CD4-positive, alpha-beta T cell treated with Interleukin-2 at 100 ng/mL for 4 hours (primary cell): ENCODE data around the gene TMEM203.

ENCODE experiments used
- DNase-seq: peaks from one replicate; pipeline ENCODE4 v3.0.0-alpha.2; 2020; ENCODE audit warnings: low spot score

Gene TMEM203

DNA sequence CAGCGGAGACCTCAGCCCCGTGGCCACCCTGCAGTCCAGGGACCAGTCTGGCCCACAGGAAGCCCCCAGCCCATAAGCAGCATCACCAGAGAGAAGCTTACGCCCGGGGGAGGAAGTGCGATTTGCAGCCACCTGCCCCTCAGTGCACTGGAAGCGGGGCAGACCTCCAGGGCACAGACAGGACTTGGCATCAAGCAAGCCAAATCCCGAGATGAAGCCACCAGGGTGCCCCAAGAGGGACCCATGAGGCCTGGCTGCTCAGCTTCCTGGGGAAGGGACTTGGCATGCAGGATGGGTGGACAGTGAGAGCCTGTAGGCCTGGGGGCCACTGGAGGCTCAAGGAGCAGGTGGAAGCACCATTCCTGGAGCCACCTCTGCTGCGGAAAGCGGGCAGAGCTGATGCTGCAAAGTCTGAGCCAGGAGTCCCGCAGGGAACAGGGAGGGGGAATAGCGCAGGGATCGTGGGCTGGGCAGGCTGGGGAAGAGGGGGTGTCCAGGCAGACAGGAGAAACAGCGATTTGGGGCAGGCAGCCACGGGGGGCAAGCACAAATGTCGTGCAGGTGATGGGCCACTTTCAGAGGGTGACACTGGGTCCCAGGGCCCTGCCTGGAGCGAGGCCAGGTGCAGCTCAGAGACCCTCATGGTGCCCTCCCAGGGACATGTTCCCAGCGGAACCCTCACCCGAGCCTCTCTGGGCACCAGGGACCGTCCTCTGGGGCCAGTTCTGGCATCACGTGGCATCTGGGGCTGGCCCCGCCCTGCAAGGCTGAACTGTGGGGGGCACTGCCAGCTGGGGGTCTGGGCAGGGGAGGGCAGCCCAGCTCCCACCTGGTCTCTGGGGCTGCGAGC, 38.8 kb downstream of the TMEM203 start:
- DNase-seq = no peak

DNA sequence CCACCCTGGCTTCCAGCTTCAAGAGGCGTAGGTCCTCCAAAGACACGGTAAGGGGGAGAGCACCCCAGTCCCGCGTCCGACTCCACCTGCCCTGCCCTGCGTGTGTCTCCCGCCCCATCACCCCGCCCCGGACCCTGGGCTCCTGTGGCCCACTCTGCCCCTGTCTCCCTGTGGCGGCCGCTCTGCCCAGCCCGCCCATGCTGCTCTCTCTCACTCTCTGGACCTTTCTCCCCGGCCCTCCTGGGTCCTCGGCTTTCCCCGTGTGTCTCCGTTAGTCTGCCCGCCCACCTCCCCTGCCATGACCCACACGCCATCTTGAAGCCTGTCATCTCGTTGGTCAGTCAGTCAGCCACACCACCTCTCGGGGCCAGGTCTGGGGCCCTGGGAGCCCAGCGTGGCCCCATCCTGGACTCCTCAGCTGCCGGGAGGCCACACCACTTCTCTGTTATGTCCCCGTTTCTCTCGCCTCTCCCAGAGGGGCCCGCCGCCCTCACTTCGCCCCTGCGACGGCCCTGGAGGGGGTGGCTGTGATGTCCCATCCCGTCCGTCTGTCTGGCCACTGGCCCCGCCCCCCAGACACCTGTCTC, 40.1 kb downstream of the TMEM203 start:
- DNase-seq = no peak

DNA sequence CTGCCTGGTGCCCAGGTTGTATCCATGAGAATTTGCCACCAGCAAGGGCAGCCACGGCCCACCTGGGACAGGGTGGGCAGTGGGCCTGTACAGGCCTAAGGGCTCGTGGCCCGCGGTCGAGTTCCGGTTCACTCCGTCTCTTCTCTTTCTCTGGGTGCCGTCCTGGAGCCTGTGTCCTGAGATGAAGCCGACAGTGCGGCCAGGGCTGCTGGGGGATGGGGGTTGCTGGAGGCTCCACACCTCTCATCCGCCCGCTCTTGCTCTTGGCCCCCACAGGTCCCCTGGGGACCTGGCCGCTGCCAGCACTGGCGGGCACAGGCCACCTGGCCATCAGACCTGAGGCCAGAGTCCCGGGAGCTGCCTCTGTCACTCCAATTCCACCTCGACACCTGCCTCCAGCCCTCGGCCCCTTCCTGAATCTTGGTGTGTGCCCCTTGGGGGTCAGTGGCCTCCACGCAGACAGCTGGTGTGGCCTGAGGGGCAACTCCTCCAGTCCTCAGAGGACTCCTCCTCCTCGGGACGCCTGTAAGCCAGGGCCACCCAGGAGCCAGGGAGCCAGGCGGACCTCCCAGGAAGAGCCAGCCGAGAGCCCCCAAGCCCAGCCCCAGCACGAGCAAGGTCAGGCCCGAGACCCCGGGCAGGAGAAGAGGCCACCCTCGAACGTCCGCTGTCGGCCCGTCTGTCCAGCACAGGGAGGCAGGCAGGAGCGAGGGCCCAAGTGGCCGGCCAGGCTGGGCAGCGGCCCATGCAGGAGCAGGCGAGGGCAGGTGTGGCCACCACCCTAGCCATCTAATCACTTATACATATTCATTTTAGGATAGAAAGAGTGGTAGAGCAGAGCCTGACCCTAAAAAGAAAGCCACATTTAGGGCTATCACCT, 40.8 kb downstream of the TMEM203 start:
- DNase-seq = no peak

GRCh38 chr9:137163805-137164204, 41.6 kb downstream of the TMEM203 start:
- DNase-seq = no peak

DNA sequence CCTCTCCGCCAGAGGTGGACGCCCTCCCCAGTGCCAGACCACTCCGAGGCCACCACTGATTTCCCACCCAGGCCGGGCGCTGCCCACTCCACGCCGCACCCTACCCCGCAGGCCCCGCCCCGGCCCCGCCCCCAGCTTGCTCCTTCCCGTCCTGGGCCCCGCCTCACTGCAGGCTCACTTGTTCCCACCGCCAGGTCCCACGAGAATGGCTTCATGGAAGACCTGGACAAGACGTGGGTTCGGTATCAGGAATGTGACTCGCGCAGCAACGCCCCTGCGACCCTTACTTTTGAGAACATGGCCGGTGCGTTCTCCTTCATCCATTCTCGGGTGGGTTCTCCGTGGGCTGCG, 42.1 kb downstream of the TMEM203 start:
- DNase-seq = no peak

DNA sequence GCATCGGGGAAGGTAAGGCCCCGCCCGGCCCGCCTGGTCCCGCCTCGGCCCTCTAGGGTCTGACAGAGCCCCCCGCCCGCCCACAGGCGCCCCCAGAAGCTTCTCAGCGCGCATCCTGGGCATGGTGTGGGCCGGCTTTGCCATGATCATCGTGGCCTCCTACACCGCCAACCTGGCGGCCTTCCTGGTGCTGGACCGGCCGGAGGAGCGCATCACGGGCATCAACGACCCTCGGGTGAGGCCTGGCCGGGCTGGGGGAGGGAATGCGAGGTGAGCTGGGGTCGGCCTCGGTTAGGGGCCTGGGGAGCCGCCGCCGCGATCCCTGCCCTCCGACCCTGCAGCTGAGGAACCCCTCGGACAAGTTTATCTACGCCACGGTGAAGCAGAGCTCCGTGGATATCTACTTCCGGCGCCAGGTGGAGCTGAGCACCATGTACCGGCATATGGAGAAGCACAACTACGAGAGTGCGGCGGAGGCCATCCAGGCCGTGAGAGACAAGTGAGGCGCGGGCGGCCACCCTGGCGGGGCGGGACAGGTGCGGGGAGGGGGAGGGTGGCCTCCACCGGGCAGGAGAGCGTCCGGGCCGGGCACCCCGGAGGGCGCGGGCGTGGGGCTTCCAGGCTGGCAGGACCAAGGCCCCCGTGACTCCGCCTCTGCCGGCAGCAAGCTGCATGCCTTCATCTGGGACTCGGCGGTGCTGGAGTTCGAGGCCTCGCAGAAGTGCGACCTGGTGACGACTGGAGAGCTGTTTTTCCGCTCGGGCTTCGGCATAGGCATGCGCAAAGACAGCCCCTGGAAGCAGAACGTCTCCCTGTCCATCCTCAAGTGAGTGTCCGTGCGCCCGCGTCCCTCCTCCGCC, 42.7 kb downstream of the TMEM203 start:
- no peak for DNase-seq

- DNase-seq = no peak
Observed at GRCh38 chr9:137161558-137162486, 43.6 kb downstream of the TMEM203 start.

DNA sequence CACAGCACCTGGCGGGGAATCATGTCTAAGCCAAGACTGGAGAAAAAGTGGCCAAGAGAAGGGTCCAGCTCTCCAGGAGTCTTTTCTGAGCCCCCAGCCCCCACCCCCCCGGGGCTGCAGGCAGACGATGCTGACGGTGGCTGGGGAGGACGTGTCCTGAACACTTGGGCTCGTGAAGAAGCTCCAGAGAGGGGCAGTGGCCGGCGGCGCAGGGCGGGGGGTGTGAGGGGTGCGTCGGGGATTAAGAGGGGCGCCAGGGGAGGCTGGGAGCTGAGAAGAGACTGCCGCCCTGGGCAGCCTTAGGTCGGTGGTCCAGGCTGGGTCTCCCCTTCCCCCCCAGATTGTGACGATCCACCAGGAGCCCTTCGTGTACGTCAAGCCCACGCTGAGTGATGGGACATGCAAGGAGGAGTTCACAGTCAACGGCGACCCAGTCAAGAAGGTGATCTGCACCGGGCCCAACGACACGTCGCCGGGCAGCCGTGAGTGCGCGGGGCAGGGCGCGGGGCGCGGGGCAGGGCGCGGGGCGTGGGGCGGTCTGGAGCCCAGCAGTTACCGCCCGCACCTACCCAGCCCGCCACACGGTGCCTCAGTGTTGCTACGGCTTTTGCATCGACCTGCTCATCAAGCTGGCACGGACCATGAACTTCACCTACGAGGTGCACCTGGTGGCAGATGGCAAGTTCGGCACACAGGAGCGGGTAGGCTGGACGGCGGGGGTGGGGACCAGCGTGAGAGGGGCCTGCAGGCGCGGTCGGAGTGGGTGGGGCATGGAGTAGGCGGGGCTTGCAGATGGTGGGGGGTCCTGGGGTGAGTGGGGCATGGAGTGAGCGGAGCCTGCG, 44.5 kb downstream of the TMEM203 start:
- no peak for DNase-seq

- no peak for DNase-seq
Observed at GRCh38 chr9:137160054-137160425, 45.4 kb downstream of the TMEM203 start.

GRCh38 chr9:137159105-137160053, 46.1 kb downstream of the TMEM203 start:
- no peak for DNase-seq

DNA sequence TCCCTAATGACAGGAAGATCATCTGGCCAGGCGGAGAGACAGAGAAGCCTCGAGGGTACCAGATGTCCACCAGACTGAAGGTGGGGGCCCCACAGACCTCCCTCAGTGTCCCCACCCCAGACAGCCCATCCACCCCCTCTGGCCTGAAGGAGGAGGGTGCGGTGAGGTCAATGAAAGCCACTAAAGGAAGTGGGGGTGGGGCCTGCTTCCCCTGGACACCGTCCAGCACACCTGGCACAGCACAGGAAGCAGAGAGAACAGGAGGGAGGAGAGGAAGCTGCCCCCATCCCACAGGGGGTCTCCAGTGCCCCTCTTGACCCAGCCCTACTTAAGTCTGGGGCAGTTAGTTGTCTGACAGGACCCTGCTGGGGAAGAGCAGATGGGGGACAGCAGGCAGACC, 46.8 kb downstream of the TMEM203 start:
- no peak for DNase-seq

DNA sequence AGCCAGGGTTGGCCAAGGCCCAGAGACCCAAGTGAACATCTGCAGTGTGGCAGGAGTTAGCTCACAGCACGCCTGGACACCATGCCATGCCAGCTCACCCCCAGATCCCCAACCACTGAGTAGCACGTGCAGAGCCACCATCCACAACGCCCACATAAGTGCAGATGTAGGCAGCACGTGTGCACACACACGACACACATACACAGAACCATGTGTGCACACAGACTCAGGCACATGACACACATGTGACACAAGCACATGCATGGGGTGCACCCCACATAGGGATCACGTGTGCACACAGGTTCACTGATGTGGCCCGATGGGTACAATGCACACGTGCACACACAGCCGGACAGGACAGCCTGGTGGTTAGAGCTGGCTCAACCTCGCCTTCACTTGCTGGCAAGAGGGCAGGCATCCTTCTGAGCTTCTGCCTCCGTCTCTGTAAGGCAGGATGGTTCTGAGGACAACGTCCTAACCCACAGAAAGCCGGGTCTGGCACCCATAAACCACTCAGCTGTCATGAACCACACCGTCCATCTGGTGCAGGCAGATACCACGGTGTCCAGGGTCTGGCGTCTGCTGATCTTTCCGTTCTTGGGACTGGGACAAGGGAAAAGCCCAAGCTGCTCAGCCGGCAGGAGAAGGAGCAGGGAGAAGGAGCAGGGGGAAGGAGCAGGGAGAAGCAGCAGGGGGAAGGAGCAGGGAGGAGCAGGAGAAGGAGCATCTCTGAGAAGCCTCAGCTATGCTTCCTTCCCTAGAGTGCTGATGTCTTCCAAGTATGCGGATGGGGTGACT, 47.6 kb downstream of the TMEM203 start:
- no peak for DNase-seq

DNA sequence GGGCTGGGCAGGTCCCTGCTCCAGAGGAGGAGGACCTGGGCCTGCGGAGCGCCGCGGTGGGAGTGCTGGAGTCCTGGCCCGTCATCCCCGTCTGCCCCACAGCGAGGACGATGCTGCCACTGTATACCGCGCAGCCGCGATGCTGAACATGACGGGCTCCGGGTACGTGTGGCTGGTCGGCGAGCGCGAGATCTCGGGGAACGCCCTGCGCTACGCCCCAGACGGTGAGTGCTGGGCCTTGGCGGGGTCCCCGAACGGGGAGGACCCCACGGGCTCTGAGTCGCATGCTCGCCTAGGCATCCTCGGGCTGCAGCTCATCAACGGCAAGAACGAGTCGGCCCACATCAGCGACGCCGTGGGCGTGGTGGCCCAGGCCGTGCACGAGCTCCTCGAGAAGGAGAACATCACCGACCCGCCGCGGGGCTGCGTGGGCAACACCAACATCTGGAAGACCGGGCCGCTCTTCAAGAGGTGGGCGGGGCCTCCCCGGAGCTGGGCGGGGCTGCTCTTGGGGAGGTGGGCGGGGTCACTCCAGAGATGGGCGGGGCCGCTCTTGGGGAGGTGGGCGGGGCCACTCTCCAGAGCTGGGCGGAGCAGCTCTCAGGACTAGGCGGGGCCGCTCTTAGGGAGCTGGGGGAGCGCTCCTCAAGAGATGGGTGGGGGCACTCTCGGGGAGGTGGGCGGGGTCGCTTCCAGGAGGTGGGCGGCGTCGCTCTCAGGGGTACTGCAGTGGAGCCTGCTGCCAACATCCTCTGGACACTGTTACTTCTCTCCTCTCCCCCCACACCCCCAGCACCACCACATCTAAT, 48.7 kb downstream of the TMEM203 start:
- DNase-seq = peak; percentile 41
